Stimulated activated CD4-positive, alpha-beta T cell treated with anti-CD3 and anti-CD28 coated beads, Interleukin-15, amount 100 ng/mL, for 48 hours (primary cell): ENCODE measurements around the gene CPT1B.
A peak's percentile ranks its signal among the peaks of the same experiment; 100 is the strongest.

Experiments used
- DNase-seq, 2 donors: peaks; one replicate each; pipeline ENCODE4 v3.0.0-alpha.2; 2020; ENCODE audit warnings: low read depth in 2 of 2

The CPT1B gene

GRCh38 chr22:50569896-50570535, 8.2 kb downstream of the CPT1B start:
- no peak for DNase-seq

GRCh38 chr22:50569041-50569459, 9.2 kb downstream of the CPT1B start:
- no peak for DNase-seq

GRCh38 chr22:50568626-50569025, 9.6 kb downstream of the CPT1B start:
- DNase-seq, result no peak

DNA sequence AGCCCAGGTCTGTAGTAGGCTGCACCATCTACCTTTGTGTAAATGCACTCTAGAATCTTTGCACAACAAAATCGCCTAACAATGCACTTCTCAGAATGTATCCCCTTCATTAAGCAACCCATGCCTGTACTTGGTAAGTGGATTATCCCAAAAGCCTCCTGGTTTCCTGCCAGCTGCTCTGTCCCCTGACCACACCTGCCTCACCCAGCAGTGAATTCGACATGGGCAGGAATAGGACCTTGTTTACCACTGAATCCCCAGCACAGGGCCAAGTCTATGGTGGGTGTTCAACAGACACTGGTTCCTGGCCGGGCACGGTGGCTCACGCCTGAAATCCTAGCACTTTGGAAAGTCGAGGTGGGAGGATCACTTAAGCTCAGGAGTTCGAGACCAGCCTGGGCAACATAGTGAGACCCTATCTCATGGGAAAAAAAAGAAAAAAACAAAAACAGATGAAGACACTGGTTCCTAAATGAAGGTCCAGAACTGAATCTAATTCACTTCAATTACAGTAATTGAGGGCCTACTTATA, 10.4 kb downstream of the CPT1B start:
- no peak for DNase-seq

DNA sequence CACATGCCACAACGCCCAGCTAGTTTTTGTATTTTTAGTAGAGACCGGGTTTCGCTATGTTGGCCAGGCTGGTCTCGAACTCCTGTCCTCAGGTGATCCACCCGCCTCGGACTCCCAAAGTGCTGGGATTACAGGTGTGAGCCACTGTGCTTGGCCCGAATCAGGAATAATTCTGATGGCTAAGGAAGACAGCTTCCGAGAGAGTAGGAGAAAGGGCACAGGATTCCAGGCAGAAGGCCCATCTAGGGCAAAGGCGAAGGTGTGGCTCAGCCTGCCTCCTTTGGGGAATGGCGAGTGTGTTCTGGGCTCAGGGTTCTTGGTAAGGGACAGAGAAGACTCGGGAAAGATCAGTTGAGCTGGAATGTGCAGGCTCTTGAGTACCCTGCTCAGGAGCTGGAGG, 13.9 kb downstream of the CPT1B start:
- no peak for DNase-seq

- DNase-seq, result no peak
Observed at GRCh38 chr22:50563413-50564160, 14.6 kb downstream of the CPT1B start.

GRCh38 chr22:50562523-50563412, 15.5 kb downstream of the CPT1B start, which contains the start of gene SYCE3:
Gene SYCE3, minus strand, starts transcription at chr22:50562919. Its CDS starts 6,514 bp downstream, at chr22:50556405.
- DNase-seq, result peak; percentile 95 to 97

DNA sequence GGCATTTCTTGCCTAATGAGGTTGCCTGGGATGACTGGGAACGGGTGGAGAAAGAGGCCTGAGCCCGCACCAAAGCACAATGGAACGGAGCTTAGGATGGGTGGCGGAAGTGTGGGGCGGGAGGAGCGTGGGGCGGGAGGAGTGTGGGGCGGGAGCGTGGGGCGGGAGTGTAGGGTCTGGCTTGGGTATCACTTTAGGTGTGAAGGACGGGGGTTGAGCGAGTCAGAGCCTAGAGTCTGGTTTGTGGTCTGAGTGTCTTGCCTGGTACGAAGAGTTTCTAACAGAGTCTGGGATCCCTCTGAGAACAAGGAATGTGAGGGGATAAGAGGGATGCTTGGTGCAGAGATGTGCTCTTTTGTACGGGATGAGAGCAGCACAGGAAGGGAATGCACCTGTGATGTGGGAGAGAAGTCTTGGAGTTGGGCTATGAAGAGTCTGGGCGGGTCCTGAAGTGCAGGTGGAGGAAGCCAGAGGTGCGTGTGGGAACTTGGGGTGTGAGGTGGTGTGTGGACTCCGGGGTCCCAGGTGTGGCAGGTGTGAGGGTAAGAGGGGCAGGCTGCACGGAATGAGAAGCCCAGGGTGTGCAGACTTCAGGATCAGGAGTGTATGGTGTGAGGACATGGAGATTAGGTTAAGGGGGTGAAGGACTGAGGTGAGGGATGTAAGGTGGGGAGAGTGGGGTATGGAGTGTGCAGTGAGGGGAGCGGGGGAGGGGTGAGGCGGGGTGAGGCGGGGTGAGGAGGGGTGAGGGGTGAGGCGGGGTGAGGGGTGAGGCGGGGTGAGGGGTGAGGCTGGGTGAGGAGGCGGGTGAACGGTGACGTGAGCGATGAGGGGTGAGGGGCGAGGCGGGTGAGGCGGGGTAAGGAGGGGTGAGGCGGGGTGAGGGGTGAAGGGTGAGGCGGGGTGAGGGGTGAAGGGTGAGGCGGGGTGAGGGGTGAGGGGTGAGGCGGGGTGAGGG, 16.5 kb downstream of the CPT1B start:
- no peak for DNase-seq

GRCh38 chr22:50560034-50560433, 18.2 kb downstream of the CPT1B start:
- no peak for DNase-seq

DNA sequence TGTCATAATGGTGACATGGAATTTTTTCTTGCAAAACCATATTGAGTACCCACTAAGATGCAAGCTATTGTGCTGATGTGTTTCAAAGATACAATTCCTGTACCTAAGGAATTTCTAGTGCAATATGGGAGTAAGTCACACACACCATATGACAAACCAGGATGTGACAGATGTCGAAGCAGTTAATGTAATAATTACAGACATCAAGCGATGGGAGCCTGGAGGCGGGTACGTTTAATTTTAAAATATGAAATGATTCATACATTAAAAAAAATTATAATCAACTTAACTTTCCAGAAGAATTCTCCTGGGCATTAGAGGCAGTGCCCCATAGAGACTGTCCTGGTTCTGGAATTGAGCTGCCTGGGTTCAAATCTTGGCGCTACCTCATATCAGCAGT, 21.5 kb downstream of the CPT1B start:
- no peak for DNase-seq

DNA sequence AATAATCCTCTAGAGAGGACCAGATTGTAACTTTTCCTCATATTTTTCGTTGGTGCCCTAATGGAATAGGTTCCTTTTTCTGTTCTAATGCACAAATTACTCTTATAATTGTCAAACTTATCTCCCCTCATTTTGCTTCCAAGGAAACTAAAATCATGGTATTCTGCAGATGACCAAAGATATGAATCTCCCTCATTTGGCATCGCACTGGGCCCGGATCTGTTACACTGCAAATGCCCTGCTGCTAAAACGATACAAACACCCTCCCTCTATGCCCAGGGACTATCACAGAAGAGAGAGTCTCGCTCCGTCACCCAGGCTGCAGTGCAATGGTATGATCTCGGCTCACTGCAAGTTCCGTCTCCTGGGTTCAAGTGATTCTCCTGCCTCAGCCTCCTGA, 24.9 kb downstream of the CPT1B start:
- no peak for DNase-seq

GRCh38 chr22:50551160-50551752, 27.0 kb downstream of the CPT1B start:
- no peak for DNase-seq

DNA sequence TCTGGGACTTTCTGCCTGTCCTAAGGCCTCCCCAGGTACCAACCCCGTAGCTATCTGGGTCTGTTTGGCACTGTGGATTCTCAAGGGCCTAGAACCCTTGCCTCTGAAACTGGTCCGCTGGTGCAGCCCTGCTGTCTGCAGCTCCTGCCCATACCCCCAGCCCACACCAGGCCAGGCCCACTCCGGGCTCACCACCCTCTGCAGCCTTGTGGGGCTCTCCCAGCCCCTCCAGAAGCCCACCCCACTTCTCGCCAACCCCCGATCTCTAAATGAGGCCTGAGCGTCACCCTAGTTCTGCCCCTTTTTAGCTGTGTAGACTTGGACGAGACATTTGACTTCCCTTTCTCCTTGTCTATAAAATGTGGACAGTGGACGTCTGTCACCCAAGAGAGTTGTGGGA, 27.8 kb downstream of the CPT1B start:
- no peak for DNase-seq

DNA sequence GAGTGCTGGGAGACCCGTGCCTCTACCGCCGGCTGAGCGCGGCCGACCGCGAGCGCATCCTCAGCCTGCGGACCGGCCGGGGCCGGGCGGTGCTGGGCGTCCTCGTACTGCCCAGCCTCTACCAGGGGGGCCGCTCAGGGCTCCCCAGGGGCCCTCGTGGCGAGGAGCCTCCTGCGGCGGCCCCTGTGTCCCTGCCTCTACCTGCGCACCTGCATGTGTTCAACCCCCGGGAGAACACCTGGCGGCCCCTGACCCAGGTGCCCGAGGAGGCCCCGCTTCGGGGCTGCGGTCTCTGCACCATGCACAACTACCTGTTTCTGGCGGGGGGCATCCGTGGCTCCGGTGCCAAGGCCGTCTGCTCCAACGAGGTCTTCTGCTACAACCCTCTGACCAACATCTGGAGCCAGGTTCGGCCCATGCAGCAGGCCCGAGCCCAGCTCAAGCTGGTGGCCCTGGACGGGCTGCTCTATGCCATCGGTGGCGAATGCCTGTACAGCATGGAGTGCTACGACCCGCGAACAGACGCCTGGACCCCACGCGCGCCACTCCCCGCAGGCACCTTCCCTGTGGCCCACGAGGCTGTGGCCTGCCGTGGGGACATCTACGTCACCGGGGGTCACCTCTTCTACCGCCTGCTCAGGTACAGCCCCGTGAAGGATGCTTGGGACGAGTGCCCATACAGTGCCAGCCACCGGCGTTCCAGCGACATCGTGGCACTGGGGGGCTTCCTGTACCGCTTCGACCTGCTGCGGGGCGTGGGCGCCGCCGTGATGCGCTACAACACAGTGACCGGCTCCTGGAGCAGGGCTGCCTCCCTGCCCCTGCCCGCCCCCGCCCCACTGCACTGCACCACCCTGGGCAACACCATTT, 29.1 kb downstream of the CPT1B start:
- no peak for DNase-seq

- DNase-seq, result no peak
Observed at GRCh38 chr22:50548040-50548920, 29.9 kb downstream of the CPT1B start.

DNA sequence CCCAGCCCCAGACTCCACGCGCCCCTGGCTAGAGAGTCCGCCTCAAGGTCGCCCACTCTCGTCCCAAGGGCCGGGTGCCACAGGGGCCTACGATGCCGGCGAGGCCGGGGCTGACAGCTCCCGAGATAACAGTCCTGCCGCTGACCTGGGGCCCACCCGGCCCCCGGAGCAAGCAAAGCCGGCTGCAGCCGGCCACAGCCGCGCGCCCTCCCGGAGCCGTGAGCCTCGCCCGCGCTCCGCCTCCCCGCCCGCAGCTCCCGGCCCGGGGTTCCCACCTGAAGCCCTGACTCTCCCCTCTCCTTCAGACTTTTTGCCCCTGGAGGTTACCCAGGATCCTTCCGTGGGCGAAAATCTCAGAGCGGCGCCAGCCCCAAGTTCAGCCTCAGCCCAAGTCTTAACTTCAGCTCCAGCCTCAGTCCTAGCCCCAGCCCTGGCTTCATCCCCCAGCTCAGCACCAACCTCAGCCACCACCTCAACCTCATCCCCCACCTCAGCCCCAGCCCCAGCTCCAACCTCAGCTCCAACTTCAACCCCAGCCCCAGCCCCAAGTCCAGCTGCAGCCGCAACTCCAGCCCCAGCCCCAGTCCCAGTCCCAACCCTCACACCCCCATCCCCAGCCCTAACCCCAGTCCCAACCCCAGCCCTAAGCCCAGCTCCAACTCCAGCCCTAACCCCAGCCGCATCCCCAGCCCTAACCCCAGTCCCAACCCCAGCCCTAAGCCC, 30.8 kb downstream of the CPT1B start:
- no peak for DNase-seq

GRCh38 chr22:50546326-50547262, 31.6 kb downstream of the CPT1B start:
- no peak for DNase-seq
